GM19372 (cell line): ENCODE results near the gene PEX16.
"Not testable (repeated sequence)": the region's sequence is repeated elsewhere in the genome, so short reads cannot be mapped to it uniquely, and the experiment has no call there.

Experiments
- ATAC-seq: cut with Tn5 transposase; IDR thresholded peaks from one replicate; pipeline ENCODE4 v1.9.1; 2021; ENCODE audit warnings: mild to moderate bottlenecking, low read depth, moderate library complexity; ENCODE audit not compliant: unreplicated experiment

PEX16 gene

GRCh38 chr11:45900916-45901617, 16.6 kb downstream of the PEX16 start:
- ATAC-seq, result no peak

- ATAC-seq, result not testable (repeated sequence)
These were observed 17.4 kb downstream of the PEX16 start for GRCh38 chr11:45900175-45900800.

DNA sequence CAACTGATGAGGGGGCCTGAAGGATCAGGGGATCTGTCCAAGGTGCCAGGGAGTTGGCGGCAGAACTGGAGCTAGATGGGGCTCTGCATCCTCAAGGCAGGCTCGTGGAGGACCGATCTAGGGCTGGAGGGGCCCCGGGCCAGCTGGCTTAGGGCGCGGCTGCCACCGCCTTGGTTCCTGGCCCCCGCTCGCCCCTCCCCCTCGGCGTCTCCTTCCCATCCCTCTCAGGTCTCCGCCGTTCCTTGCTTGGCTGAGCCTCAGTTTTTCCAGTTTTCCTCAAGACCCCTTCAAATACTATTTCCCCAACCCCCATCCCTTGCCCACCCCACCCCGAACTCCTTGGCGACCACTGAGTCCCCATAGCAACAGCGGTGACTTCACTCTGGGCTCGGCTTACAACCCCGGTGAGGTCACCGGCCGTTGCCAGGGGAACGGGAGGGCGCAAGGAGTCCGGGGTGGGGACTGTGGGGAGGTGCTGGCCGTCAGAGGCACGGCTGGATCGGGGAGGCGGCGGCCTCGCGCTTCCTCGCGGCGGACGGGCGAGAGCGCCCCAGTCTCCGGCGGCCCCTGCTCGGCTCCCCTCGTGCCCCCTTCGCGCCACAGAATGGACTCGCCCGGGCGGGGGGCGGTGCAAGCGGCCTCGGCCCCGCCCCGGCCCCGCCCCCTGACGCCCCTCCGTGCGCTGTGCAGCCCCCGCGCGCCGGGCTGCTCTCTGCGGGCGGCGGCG, 18.1 kb downstream of the PEX16 start:
- ATAC-seq, result no peak

DNA sequence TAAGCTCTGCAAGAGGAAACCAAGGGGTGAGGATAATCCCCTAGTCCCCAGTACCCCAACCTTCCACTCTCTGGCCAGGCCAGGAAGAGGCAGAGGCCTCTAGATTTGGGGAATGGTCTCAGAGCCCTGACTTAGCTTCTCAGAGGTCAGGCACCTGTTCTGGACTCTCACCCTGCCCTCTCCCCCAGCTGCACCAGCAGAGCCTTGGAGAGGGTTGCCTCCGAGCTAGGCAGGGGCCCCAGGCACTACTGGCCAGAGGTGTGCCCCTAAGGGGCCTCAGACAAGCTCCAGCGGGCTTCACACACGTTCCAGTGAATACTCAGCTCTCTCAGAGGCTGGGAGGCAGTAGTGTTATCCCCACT, 18.6 kb downstream of the PEX16 start:
- no peak for ATAC-seq

DNA sequence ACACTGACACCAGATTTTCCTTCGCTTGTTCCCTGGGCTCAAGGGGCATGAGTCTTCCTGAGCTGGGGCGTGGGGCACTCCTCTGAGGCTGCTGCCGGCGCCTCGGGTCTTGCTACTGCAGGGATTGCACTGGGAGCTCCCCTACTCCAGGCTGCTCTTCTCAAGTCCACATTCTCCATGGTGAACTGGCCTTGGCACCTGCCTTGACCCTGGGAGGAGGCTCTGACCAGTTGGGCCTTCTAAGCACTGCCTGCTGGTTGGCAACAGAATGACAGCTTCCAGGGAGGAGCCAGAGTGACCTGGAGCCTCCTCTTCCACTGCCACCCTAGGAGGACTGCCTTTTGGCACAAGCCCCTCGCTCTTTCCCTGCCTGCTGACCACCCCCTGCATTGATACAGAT, 20.1 kb downstream of the PEX16 start:
- ATAC-seq, result no peak

- ATAC-seq, result no peak
These were observed 21.2 kb downstream of the PEX16 start for GRCh38 chr11:45896422-45896984.

DNA sequence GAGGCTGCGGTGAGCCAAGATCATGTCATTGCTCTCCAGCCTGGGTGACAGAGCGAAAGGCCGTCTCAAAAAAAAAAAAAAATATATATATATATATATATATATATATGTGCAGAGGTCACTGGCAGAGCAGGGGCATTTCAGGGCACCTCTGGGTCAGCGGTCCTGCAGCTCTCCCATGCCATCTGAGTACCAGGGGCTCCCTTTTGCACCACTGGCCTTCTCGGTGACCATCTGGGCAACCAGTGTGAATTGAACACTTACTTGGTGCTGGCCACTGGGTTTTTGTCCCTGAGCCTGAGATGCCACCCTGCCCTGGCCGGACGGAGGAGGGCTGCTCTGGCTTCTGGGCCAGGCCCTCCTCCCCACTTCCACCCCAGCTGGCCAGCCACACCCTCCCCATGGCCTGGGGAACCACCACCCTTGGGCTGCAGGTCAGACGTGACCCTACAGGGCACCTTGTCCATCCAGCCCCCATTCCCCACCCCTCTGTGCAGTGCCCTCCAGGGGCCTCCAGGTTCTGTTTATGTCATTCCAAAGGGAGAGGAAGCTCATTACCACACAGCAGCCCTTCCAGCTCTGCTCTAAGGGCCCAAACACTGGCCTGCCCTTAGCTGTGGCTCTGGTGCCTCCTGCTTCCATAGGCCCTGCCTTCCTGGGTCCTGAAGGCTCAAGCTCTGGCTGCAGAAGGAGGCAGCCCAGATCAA, 22.0 kb downstream of the PEX16 start:
- no peak for ATAC-seq

DNA sequence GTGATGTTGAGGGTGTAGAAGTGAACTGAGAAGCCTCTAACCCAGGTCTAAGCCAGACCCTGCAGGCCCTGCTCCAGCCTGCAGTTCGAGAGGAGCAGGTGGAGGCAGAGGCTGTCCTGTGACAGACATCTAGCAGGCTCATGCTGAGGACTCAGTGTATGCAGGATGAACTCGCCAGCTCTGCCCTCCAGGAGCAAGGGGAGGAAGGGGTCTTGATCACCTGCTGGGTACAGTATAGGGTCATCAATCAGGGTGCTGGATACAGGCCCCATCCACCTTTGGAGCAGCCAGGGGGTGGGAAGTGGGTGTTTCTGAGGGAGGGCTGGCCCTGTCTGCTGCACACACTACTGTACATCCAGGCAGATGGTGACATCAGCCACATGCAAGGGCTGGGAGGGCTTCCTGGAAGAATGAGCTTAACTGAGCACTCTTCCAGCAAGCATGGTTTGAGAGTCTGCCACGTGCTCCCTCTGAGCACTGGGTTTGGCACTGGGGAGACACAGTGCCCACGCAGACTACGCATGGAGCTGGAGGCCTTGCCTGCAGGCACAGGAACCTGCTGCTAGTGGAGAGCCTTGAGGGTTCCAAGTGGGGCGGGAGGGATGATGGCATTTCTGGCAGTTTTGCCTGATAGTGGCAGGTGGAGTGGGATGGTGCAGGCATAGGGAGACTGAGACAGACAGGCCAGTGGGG, 23.0 kb downstream of the PEX16 start:
- no peak for ATAC-seq

- ATAC-seq, result no peak
These were observed 24.8 kb downstream of the PEX16 start for GRCh38 chr11:45892856-45893255.

GRCh38 chr11:45890886-45891550, 26.7 kb downstream of the PEX16 start:
- no peak for ATAC-seq

- no peak for ATAC-seq
These were observed 27.7 kb downstream of the PEX16 start for GRCh38 chr11:45889966-45890365.

- no peak for ATAC-seq
These were observed 28.1 kb downstream of the PEX16 start for GRCh38 chr11:45889555-45889954.

DNA sequence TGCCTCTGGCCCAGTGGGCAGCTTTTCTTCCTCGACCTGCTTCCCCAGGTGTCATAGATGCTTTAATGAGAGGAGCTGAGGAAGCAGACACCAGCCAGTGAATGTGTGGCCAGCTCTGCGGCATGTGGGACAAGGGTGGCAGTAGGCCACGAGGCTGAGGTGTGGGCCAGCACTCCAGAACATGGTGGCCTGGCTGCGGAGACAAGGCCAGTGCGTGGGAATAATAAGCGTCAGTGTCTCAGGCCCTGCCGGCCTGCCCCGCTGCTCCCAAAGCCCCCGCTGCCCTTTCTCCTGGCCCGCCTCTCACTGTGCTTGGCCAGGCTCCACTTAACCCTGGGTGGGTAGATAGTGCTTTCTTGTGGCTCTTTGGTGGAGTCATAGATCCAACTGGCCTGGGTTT, 30.1 kb downstream of the PEX16 start:
- ATAC-seq, result no peak

GRCh38 chr11:45886816-45887520, 30.7 kb downstream of the PEX16 start:
- ATAC-seq, result no peak

DNA sequence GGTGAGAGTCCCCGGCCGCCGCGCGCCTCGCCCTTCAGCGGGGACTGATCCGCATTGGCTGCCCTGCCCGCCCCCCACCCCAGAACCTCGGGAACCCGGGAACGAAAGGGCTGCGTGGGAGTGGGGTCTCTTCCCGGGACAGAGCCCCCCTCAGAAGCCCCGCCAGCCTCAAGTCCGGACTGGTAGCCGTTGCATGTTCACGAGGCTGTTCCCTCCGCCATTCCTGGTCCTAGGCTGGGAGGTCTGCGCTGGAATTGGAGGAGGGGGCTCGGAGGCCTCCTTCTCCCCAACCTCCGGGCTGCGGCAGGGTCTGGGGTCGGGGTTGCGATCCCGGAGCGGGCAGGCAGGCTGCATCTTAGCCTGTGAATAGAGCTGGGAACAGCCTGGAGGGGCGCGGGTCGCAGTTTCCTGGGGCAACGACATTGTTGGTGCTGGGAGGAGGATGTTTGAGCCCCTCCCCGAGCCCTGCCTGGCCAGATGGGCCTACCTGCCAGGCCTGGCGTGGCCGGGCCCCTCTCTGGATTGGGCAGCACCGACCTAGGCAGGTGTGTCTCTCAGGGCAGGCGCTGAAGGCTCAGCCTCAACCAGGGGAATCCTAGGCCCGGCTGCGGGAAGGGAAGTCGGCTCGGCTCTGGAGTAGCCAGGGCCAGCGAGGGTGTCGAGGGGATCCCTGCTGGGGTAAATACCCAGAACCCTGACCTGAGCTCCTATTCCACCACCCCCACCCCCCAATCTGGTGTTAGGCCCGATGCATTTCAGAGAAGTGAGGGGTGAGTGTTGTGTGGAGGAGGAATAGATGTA, 31.6 kb downstream of the PEX16 start:
- no peak for ATAC-seq

DNA sequence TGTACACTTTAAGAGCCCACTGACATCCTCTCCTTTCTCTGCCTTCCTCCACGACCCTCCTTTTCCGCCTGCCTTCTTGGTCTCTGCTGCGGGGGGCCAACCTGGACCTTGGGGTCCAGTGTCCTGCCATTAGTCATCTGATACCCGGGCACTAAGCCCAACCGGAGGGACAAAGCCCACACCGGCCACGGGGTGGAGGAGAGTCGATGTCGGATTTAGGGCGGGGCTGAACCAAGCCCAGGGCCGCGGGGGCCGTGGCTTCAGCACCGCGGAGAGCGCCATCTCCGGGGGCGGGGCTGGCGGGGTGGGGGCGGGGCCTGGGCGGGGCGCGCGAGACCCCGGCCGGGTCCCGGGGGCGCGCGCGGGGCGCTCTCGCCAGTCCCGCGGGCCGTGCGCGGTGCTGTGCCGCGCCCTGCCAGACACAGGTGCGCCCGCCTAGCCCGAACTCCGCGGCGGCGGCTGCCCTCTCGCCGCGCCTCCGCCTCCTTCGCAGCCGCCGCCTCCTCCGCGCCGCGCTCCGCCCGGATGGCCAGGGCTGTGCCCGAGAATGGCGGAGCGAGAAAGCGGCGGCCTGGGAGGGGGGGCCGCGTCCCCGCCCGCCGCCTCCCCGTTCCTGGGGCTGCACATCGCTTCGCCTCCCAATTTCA, 32.3 kb downstream of the PEX16 start, which contains the start of gene MAPK8IP1:
Gene MAPK8IP1 (plus strand): TSS at position 378 of the 647 bp plus-strand sequence. CDS start 170 bp downstream, at position 548.
- no peak for ATAC-seq

- no peak for ATAC-seq
These were observed 33.0 kb downstream of the PEX16 start for GRCh38 chr11:45884596-45885185.
